SK-N-SH (cell line): ENCODE data around the gene ZFP69. TPM values are rescaled to one million over a fixed set of nuclear protein-coding genes. Genes with fewer than 3 reads are reported as not detected.
A peak's percentile ranks its signal among the peaks of the same experiment; 100 is the strongest.

Source experiments
- CTCF ChIA-PET: fragments of 300-600, 350-600 bp; formaldehyde crosslinking; extraction: SDS; loops from one replicate; lab custom pipeline; 2021; lab: Yijun Ruan, JAX
- POLR2A ChIA-PET: fragments of 350-600 bp; sonication (Branson Sonifier 250); formaldehyde crosslinking; extraction: SDS; loops from one replicate; lab custom pipeline; 2020; ENCODE audit warnings: antibody characterized with exemption, inconsistent platforms; lab: Yijun Ruan, JAX
- DNase-seq: peaks from one replicate; pipeline ENCODE4 v3.0.0; 2012
- H2AFZ ChIP-seq: fragments of 200-600 bp; sonication (generic); 2 replicates; pipeline ENCODE4 v1.8.1; 2016; ENCODE audit warnings: antibody characterized with exemption, mild to moderate bottlenecking, low read depth
- H3F3A ChIP-seq: fragments of 200-600 bp; sonication (generic); replicated peaks from 2 replicates; pipeline ENCODE3; 2016; ENCODE audit warnings: antibody characterized with exemption, mild to moderate bottlenecking; ENCODE audit not compliant: insufficient read depth
- H3K27ac ChIP-seq, 2 experiments: fragments of 200-500 bp in 1 of 2; fragments of 200-600 bp in 1 of 2; sonication (Bioruptor generic) in 1 of 2; sonication (generic), shearing (Covaris generic) in 1 of 2; 2 replicates each; pipeline versions ENCODE4 v1.5.1 to v1.6.1; 2014 to 2016; ENCODE audit warnings: low read depth in 2 of 2, inconsistent platforms in 1 of 2, low read length in 1 of 2, mild to moderate bottlenecking in 1 of 2, mixed read lengths in 1 of 2
- H3K27me3 ChIP-seq: fragments of 200-600 bp; sonication (generic), shearing (Covaris generic); 2 replicates; pipeline ENCODE4 v1.6.1; 2016; ENCODE audit warnings: mixed run types; ENCODE audit not compliant: insufficient read depth
- H3K36me3 ChIP-seq, 2 experiments: fragments of 200-500 bp in 1 of 2; fragments of 200-600 bp in 1 of 2; sonication (Bioruptor generic) in 1 of 2; sonication (generic) in 1 of 2; replicated peaks in 1 of 2; 2 replicates each; pipeline versions ENCODE3 to v1.5.1; 2014 to 2016; ENCODE audit warnings: low read length in 1 of 2, mild to moderate bottlenecking in 1 of 2; ENCODE audit not compliant: insufficient read depth in 2 of 2, control insufficient read depth in 1 of 2
- H3K4me1 ChIP-seq, 2 experiments: fragments of 200-500 bp in 1 of 2; fragments of 200-600 bp in 1 of 2; sonication (Bioruptor generic) in 1 of 2; sonication (generic), shearing (Covaris generic) in 1 of 2; 2 replicates each; pipeline versions ENCODE4 v1.5.1 to v1.6.1; 2014 to 2016; ENCODE audit warnings: low read depth in 1 of 2, low read length in 1 of 2, mixed run types in 1 of 2; ENCODE audit not compliant: insufficient read depth in 2 of 2, control insufficient read depth in 1 of 2
- H3K4me2 ChIP-seq: fragments of 200-600 bp; sonication (generic), shearing (Covaris generic); 2 replicates; pipeline ENCODE4 v1.6.1; 2017; ENCODE audit warnings: mixed run types
- H3K4me3 ChIP-seq, 2 experiments: fragments of 200-500 bp in 1 of 2; fragments of 200-600 bp in 1 of 2; sonication (Bioruptor generic) in 1 of 2; sonication (generic), shearing (Covaris generic) in 1 of 2; 2 replicates each; pipeline versions ENCODE4 v1.5.1 to v1.8.1; 2014 to 2016; ENCODE audit warnings: low read depth in 2 of 2, inconsistent platforms in 1 of 2, low read length in 1 of 2, mild to moderate bottlenecking in 1 of 2, mixed read lengths in 1 of 2, moderate library complexity in 1 of 2
- H3K79me2 ChIP-seq: fragments of 200-600 bp; sonication (generic); 2 replicates; pipeline ENCODE4 v1.8.1; 2017; ENCODE audit warnings: mild to moderate bottlenecking; ENCODE audit not compliant: insufficient read depth
- H3K9ac ChIP-seq: fragments of 200-600 bp; sonication (generic); 2 replicates; pipeline ENCODE4 v1.6.1; 2017; ENCODE audit warnings: mixed run types
- H3K9me2 ChIP-seq: fragments of 200-600 bp; sonication (generic); 2 replicates; pipeline ENCODE4 v1.6.1; 2017; ENCODE audit warnings: mixed run types
- H3K9me3 ChIP-seq: fragments of 200-600 bp; sonication (generic); 2 replicates; pipeline ENCODE4 v1.6.1; 2017; ENCODE audit warnings: mixed run types, mild to moderate bottlenecking, moderate library complexity
- H4K20me1 ChIP-seq: fragments of 200-600 bp; sonication (generic); 2 replicates; pipeline ENCODE4 v1.6.1; 2017; ENCODE audit warnings: mild to moderate bottlenecking, mixed run types; ENCODE audit not compliant: insufficient read depth
- CTCF ChIP-seq: fragments of 200-600 bp; sonication (generic); IDR thresholded peaks from 2 replicates; pipeline ENCODE4 v1.6.1; 2017; ENCODE audit warnings: antibody characterized with exemption, mild to moderate bottlenecking, moderate library complexity
- EP300 ChIP-seq, 2 experiments: IDR thresholded peaks; 2 replicates each; pipeline versions ENCODE4 v1.4.0 to v1.6.1; 2012; ENCODE audit warnings: borderline replicate concordance in 1 of 2, low read depth in 1 of 2, low read length in 1 of 2
- EZH2phosphoT487 ChIP-seq: fragments of 200-600 bp; sonication (generic); IDR thresholded peaks from 2 replicates; pipeline ENCODE4 v1.6.1; 2017; ENCODE audit warnings: low read depth, mixed run types, mild to moderate bottlenecking, antibody characterized with exemption, moderate library complexity, borderline replicate concordance
- FOSL2 ChIP-seq: IDR thresholded peaks from 2 replicates; pipeline ENCODE4 v1.4.0; 2012; ENCODE audit warnings: low read depth, mild to moderate bottlenecking, moderate library complexity, borderline replicate concordance
- FOXJ3 ChIP-seq: sonication (generic); formaldehyde crosslinking; IDR thresholded peaks from 2 replicates; pipeline ENCODE4 v1.5.1; 2020; ENCODE audit warnings: mild to moderate bottlenecking, missing genetic modification reagents
- GABPA ChIP-seq: IDR thresholded peaks from 2 replicates; pipeline ENCODE4 v1.4.0; 2012; ENCODE audit warnings: low read depth, mild to moderate bottlenecking
- GATA2 ChIP-seq: sonication (generic); formaldehyde crosslinking; IDR thresholded peaks from 2 replicates; pipeline ENCODE4 v1.5.0; 2020; ENCODE audit warnings: mild to moderate bottlenecking, missing genetic modification reagents
- IRF3 ChIP-seq: fragments of 150-350 bp; IDR thresholded peaks from 2 replicates; pipeline ENCODE4 v1.6.1; 2016; ENCODE audit warnings: mild to moderate bottlenecking, low read depth, low read length
- MAX ChIP-seq: IDR thresholded peaks from 2 replicates; pipeline ENCODE4 v1.4.0; 2012; ENCODE audit warnings: low read depth
- MEF2A ChIP-seq: IDR thresholded peaks from 2 replicates; pipeline ENCODE4 v1.4.0; 2012; ENCODE audit warnings: low read depth, borderline replicate concordance
- MXI1 ChIP-seq: IDR thresholded peaks from 2 replicates; pipeline ENCODE4 v1.6.1; 2012; ENCODE audit warnings: mild to moderate bottlenecking, low read depth, low read length, improper control_type of control experiment
- NRF1 ChIP-seq: IDR thresholded peaks from 2 replicates; pipeline ENCODE4 v1.6.1; 2012; ENCODE audit warnings: low read depth, mild to moderate bottlenecking, low read length
- RAD21 ChIP-seq: IDR thresholded peaks from 2 replicates; pipeline ENCODE4 v1.6.1; 2012; ENCODE audit warnings: mild to moderate bottlenecking, low read length
- RCOR1 ChIP-seq: fragments of 150-350 bp; IDR thresholded peaks from 2 replicates; pipeline ENCODE4 v1.6.1; 2017; ENCODE audit warnings: antibody characterized with exemption, low read length
- REST ChIP-seq: IDR thresholded peaks from 2 replicates; pipeline ENCODE4 v1.6.1; 2012; ENCODE audit warnings: mild to moderate bottlenecking, low read depth, low read length, moderate library complexity
- RFX5 ChIP-seq: IDR thresholded peaks from 2 replicates; pipeline ENCODE4 v1.6.1; 2012; ENCODE audit warnings: mild to moderate bottlenecking, improper control_type of control experiment, low read length
- RXRA ChIP-seq: IDR thresholded peaks from 2 replicates; pipeline ENCODE4 v1.4.0; 2012; ENCODE audit warnings: low read depth, mild to moderate bottlenecking, borderline replicate concordance
- SIN3A ChIP-seq: IDR thresholded peaks from 2 replicates; pipeline ENCODE4 v1.6.1; 2012; ENCODE audit warnings: low read depth, mild to moderate bottlenecking, low read length, moderate library complexity, borderline replicate concordance
- SMC3 ChIP-seq: IDR thresholded peaks from 2 replicates; pipeline ENCODE4 v1.6.1; 2012; ENCODE audit warnings: low read depth, low read length, improper control_type of control experiment
- TAF1 ChIP-seq: IDR thresholded peaks from 2 replicates; pipeline ENCODE4 v1.6.1; 2012; ENCODE audit warnings: low read depth, mild to moderate bottlenecking, low read length, moderate library complexity, borderline replicate concordance
- TCF12 ChIP-seq: IDR thresholded peaks from 2 replicates; pipeline ENCODE4 v1.4.0; 2012
- TEAD4 ChIP-seq: IDR thresholded peaks from 2 replicates; pipeline ENCODE4 v1.4.0; 2012; ENCODE audit warnings: mild to moderate bottlenecking, borderline replicate concordance; ENCODE audit not compliant: insufficient read depth
- YY1 ChIP-seq: IDR thresholded peaks from 2 replicates; pipeline ENCODE4 v1.4.0; 2012; ENCODE audit warnings: low read depth, mild to moderate bottlenecking
- WGBS: methylation state at CpG from one replicate; pipeline ENCODE4 v1.1.6; 2017; ENCODE audit warnings: low lambda C conversion rate; 5-methylcytosine and 5-hydroxymethylcytosine counted together
- polyA plus RNA-seq, 3 experiments: library from polyadenylated mRNA; depleted of rRNA; stranded (reverse); fragments of >200 nt; gene quantifications; 2 replicates each; pipeline ENCODE4 v1.2.3, GENCODE V29; 2012
- TF ChIP-seq, protein P1 (sequence below): fragments of 150-350 bp; IDR thresholded peaks from 2 replicates; pipeline ENCODE4 v1.6.1; 2017; ENCODE audit warnings: antibody characterized with exemption, low read length, low read depth, borderline replicate concordance

ZFP69 gene
- polyA plus RNA-seq, 1 of the 3 experiments (the other 2 are of a cell fraction): 1.9 TPM

DNA sequence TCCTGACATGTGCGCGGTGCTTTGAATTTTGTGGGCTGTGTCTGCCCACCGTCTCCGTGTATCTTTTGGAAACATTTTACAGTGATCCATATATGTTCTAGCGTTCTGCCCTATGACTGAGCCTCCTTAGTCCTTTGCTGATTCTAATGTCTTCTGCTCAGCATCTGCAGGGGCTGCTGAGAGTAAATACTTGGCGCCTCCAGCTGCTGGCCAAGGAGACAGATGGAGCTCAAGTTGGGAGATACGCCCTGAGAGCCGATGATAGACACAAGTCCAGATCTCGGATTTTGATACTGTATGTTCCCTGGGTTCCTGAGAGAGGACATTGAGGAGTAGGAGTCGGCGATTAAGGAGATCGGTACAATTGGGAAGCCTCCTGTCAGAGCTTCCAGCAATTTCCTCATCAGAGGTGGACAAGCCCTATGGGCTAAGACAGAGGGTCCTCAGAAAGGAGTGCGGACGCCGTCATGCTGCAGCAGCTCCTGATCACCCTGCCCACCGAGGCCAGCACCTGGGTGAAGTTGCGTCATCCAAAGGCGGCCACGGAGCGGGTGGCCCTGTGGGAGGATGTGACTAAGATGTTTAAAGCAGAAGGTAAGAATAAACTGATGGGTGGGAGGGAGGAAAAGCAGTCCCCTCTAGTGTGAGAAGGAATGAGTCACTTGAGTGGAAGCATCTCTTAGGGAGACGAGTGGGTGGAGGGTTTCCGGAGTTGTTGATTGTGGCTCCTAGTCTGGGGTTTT, 26.4 kb upstream of the ZFP69 start:
- Histone ChIP-seq H3K4me3 (peak overlapping the region; percentile 73 to 83), H3K4me1 (peaks cover 0 to 2% of the 10 kb centered on the region in 2 experiments; a peak in 2 of 4 replicates), H3K79me2 (0 out of 2 replicates have a peak, but pooled peaks cover 2% of the 10 kb centered on the region), H3K9ac (peak overlapping the region; percentile 66), H3K9me2 (no peaks in the 10 kb centered on the region), H3K36me3 (peaks cover 7 to 19% of the 10 kb centered on the region in 2 experiments), H3K9me3 (no peaks in the 10 kb centered on the region), H3K27me3 (no peaks in the 10 kb centered on the region), H2AFZ (peak overlapping the region; percentile 96), H3K4me2 (peak overlapping the region; percentile 87), H3K27ac (peak overlapping the region; percentile 79 to 95), H4K20me1 (no peaks in the 10 kb centered on the region), H3F3A (peaks cover 14% of the 10 kb centered on the region)
- WGBS: 6% methylated on average over 16 of the region's 22 CpGs
- CTCF ChIA-PET: interaction anchor here (0.6 to 2.3 kb wide), 7 partner anchors 9 to 307 kb away, joined by 3 to 15 read pairs (median 4); no protein-coding TSS in a partner anchor
- DNase-seq: peak; percentile 43
- POLR2A ChIA-PET: interaction anchor here (0.6 to 1.6 kb wide), 9 partner anchors 11 to 213 kb away, joined by 3 to 7 read pairs (median 4); partner anchors contain the start of genes EXO5, SMAP2, ZFP69 and ZNF684
- TF ChIP-seq RAD21 (no peak), SIN3A (no peak), YY1 (no peak), GATA2 (CRISPR knock-in tag) (peak; percentile 37; the same call in 1 of the 2 replicates), RCOR1 (no peak), FOSL2 (peak; percentile 14; the same call in 1 of the 2 replicates), NRF1 (no peak), MXI1 (0 out of 2 replicates have a peak, but pooled peaks have one; percentile 49), RFX5 (no peak), MAX (peak; percentile 38; the same call in 1 of the 2 replicates), GABPA (no peak), IRF3 (no peak), FOXJ3 (CRISPR knock-in tag) (no peak), TAF1 (no peak), RXRA (no peak), SMC3 (no peak), TCF12 (0 out of 2 replicates have a peak, but pooled peaks have one; percentile 49), EZH2phosphoT487 (no peak), CTCF (no peak), MEF2A (no peak), EP300 (IDR thresholded peaks at IDR 0.05; ENCODE audit: borderline replicate concordance in 1 of 2, low read depth in 1 of 2, low read length in 1 of 2) (no peak), TEAD4 (no peak), REST (no peak)
- TF ChIP-seq, protein P1, sequence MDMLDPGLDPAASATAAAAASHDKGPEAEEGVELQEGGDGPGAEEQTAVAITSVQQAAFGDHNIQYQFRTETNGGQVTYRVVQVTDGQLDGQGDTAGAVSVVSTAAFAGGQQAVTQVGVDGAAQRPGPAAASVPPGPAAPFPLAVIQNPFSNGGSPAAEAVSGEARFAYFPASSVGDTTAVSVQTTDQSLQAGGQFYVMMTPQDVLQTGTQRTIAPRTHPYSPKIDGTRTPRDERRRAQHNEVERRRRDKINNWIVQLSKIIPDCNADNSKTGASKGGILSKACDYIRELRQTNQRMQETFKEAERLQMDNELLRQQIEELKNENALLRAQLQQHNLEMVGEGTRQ: no peak
